Muscle of leg (tissue), 11 donors: ENCODE measurements around the gene UCK2. TPM values are rescaled to one million over a fixed set of nuclear protein-coding genes. Genes with fewer than 3 reads are reported as not detected.
A peak's percentile ranks its signal among the peaks of the same experiment; 100 is the strongest.

Source experiments
- DNase-seq: peaks from one replicate; pipeline ENCODE4 v3.0.0; 2013
- H3K27ac ChIP-seq: one replicate; pipeline ENCODE4 v1.5.1; 2013; ENCODE audit warnings: mild to moderate bottlenecking, low read length, control low read depth
- H3K27me3 ChIP-seq: one replicate; pipeline ENCODE4 v1.6.1; 2013; ENCODE audit warnings: low read length; ENCODE audit not compliant: control insufficient read depth, insufficient read depth
- H3K36me3 ChIP-seq: one replicate; pipeline ENCODE4 v1.6.1; 2013; ENCODE audit warnings: low read length; ENCODE audit not compliant: control insufficient read depth, insufficient read depth
- H3K4me1 ChIP-seq: one replicate; pipeline ENCODE4 v1.6.1; 2013; ENCODE audit warnings: low read length; ENCODE audit not compliant: control insufficient read depth, insufficient read depth
- H3K4me3 ChIP-seq: one replicate; pipeline ENCODE4 v1.5.1; 2013; ENCODE audit warnings: low read length, control low read depth
- H3K9me3 ChIP-seq: replicated peaks from 2 replicates; pipeline ENCODE4 v1.6.1; 2013; ENCODE audit warnings: low read depth, low read length; ENCODE audit not compliant: control insufficient read depth
- WGBS: methylation state at CpG from one replicate; pipeline ENCODE4 v1.1.5; 2013; ENCODE audit warnings: missing lambda C conversion rate; ENCODE audit not compliant: insufficient coverage; 5-methylcytosine and 5-hydroxymethylcytosine counted together
- polyA plus RNA-seq, 8 donors: library from polyadenylated mRNA; unstranded; fragments of 120-200 nt; gene quantifications; one replicate each; pipeline versions ENCODE4 v1.2.1 to v1.2.3, GENCODE V29; 2013; ENCODE audit warnings: inconsistent platforms in 1 of 8, low replicate concordance in 1 of 8; ENCODE audit not compliant: insufficient read length in 8 of 8, insufficient read depth in 1 of 8
- total RNA-seq: library from RNA; stranded (reverse); fragments of 120-200 nt; gene quantifications from one replicate; pipeline ENCODE4 v1.2.4, GENCODE V29; 2013

UCK2 gene
- total and polyA plus RNA-seq, 9 donors = 16.1 to 21.8 (median 17.4) TPM

DNA sequence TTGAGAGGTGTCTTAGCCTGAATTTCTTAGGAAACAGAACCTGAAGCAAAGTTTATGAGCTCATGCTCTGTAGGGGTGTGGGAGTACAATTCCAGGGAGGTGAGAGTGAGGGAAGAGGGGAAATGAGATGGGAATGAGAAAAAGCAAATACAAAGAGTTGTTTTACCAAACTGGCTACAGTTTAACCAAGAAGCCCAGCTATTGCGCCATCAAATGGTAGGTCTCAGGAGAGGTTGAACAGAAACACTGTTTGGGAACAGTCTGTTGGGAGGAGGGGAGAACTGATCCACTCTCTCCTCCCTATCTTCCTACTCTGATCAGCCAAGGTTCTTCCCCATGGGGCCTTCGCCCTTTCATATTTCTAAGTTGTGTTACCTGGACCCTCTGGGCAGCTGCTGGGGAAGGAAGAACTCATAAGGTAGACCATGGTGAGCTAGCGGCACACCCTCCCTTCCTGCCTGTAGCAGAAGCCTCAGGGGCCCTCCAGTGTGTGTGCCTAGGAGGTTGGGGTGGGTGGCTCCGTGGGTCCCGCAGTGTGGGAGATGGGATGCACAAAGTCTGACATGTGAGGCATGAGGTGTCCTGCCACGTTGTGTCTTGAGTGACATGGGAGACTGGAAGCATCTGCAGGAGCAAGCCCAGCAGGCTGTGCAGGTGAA is 120.5 kb downstream of the UCK2 start:
- Histone ChIP-seq H3K27me3 (no peaks in the 10 kb centered on the region), H3K4me1 (no peaks in the 10 kb centered on the region), H3K27ac (no peak overlapping the region), H3K9me3 (no peaks in the 10 kb centered on the region), H3K36me3 (no peaks in the 10 kb centered on the region), H3K4me3 (no peak overlapping the region)
- WGBS = 87% methylated on average over 4 of the region's 6 CpGs
- no peak for DNase-seq

DNA sequence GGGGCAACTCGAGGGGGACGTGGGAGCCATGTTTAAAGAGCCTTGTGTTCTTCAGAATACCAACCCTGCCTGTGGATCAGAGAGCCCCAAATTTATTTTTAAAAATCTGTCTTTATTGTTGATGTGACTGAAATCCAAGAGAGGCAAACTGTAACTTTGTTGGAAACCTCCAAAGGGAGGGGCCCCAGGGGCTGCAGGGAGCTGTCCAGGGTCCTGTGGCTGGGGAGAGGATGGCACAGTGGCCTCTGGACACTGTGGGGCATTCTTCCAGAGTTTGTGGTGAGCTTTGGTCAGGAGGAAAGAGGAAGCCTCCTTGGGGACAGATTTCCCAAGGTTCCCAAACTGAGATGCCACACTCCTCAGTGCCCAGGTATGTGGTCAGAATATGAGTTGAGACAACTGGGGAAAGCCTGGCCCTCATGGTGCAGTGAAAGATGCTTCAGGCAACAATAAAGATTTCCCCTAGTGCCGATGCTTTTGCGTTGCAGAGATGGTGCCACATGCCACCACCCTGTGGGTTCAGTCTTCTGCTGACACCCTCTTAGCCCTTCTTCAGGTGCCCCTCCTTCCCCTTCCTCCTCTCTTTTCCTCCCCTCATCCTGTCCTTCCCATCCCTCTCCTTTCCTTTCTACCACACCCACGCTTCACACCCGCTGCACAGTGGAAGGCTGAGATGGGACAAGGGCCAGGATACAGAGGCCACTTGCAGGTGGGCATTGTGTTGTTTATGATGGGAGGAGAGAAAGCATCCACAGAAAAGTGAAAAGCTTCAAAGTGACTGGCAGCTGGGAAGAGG is 122.1 kb downstream of the UCK2 start:
- Histone ChIP-seq H3K36me3 (no peaks in the 10 kb centered on the region), H3K4me1 (no peaks in the 10 kb centered on the region), H3K27ac (no peak overlapping the region), H3K4me3 (no peak overlapping the region), H3K27me3 (no peaks in the 10 kb centered on the region), H3K9me3 (no peaks in the 10 kb centered on the region)
- DNase-seq = peak; percentile 36
- WGBS = 85% methylated on average over 2 of the region's 6 CpGs

GRCh38 chr1:165954940-165955339 is 127.5 kb downstream of the UCK2 start:
- Histone ChIP-seq H3K9me3 (no peaks in the 10 kb centered on the region), H3K36me3 (no peaks in the 10 kb centered on the region), H3K27me3 (no peaks in the 10 kb centered on the region), H3K4me3 (no peak overlapping the region), H3K27ac (no peak overlapping the region), H3K4me1 (peaks cover 12% of the 10 kb centered on the region)
- WGBS = no CpG with 5 or more reads among the region's 2 CpGs
- peak; percentile 82 for DNase-seq

DNA sequence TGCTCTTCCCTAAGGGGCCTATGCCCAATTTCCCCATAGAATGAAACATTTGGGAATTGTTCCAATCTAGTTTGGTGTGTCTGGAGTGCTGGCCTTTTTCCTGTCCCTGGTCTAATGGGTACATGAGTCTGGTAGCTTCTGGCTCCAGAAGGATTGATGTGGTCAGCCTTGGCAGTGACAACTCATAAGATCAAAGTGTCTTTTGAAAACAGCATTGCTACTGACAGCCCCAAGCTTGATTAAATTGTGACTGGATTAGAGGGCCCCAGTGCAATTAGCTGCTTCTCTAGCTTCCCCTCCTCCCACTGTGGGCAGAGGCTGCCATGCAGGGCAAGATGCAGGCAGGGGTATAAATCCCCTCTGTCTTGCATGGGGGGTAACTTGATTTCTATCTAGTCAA is 130.9 kb downstream of the UCK2 start:
- H3K4me3 ChIP-seq = no peak overlapping the region
- H3K27ac ChIP-seq = no peak overlapping the region
- no peak for DNase-seq

DNA sequence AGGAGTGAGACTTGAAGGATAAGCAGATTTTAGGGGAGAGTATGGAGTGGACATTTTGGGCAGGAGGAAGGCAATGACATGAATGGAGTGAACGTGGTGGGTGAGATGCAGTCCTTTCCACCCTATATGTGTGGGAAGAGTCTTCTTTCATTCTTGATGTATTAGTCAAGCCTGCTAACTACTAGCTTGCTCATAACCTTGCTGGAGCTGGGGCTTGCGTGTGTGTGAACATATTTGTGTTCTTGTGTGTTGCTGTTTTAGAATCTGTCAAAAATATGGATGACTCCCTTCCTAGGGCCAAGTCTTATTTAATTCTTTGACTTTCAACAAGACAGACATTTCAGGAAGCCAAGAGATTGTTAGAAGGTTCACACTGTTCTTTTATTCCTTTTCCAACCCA is 132.7 kb downstream of the UCK2 start:
- no peaks in the 10 kb centered on the region for H3K27me3 ChIP-seq
- WGBS = no CpG with 5 or more reads among the region's 2 CpGs
- no peaks in the 10 kb centered on the region for H3K36me3 ChIP-seq

More for the DNA sequence above, 130.9 kb downstream of the UCK2 start:
- H3K27me3 ChIP-seq = no peaks in the 10 kb centered on the region
- no peaks in the 10 kb centered on the region for H3K9me3 ChIP-seq
- no peaks in the 10 kb centered on the region for H3K36me3 ChIP-seq
- H3K4me1 ChIP-seq = peaks cover 12% of the 10 kb centered on the region

GRCh38 chr1:165960881-165961280 is 133.5 kb downstream of the UCK2 start:
- DNase-seq = no peak
- no peaks in the 10 kb centered on the region for H3K9me3 ChIP-seq
- no peak overlapping the region for H3K4me3 ChIP-seq
- H3K4me1 ChIP-seq = peaks cover 3% of the 10 kb centered on the region
- H3K27me3 ChIP-seq = no peaks in the 10 kb centered on the region
- 69% methylated on average over 1 of the region's 2 CpGs for WGBS
- H3K27ac ChIP-seq = no peak overlapping the region
- no peaks in the 10 kb centered on the region for H3K36me3 ChIP-seq

More for the DNA sequence above, 132.7 kb downstream of the UCK2 start:
- H3K27ac ChIP-seq = no peak overlapping the region
- peaks cover 10% of the 10 kb centered on the region for H3K4me1 ChIP-seq
- DNase-seq = no peak
- no peaks in the 10 kb centered on the region for H3K9me3 ChIP-seq
- no peak overlapping the region for H3K4me3 ChIP-seq

Other genes with a start within 250 kb of the UCK2 start
- 194 TPM for gene MGST3, start 196.4 kb upstream of the UCK2 start, total RNA-seq
- 100 to 1,000 TPM; 133 to 182 (median 166) TPM for gene MGST3, start 196.4 kb upstream of the UCK2 start, polyA plus RNA-seq
- 40.1 TPM for gene ALDH9A1, start 129.1 kb upstream of the UCK2 start, total RNA-seq
- gene ALDH9A1, start 129.1 kb upstream of the UCK2 start, polyA plus RNA-seq = 10 to 100 TPM; 37.1 to 55.2 (median 42.5) TPM
- 60.3 TPM for gene TMCO1, start 58.7 kb upstream of the UCK2 start, total RNA-seq
- 10 to 100 TPM; 53.3 to 72.6 (median 56.6) TPM for gene TMCO1, start 58.7 kb upstream of the UCK2 start, polyA plus RNA-seq